Stomach (tissue), 9 donors: ENCODE results near the gene PLP1. TPM values are rescaled to one million over a fixed set of nuclear protein-coding genes. Genes with fewer than 3 reads are reported as not detected.

Experiments
- DNase-seq, 2 donors: peaks; one replicate each; pipeline versions ENCODE4 v3.0.0 to v3.0.0-alpha.2; 2013 to 2019
- H3K27ac ChIP-seq, 5 donors: fragments of 200-600 bp in 4 of 5; sonication (generic) in 4 of 5; one replicate each; pipeline ENCODE4 v1.5.1; 2013 to 2019; ENCODE audit warnings: mild to moderate bottlenecking in 1 of 5, moderate library complexity in 1 of 5
- H3K27me3 ChIP-seq, 3 donors: fragments of 200-600 bp; sonication (generic); one replicate each; pipeline ENCODE4 v1.5.1; 2017 to 2019; ENCODE audit warnings: mixed run types in 1 of 3
- H3K36me3 ChIP-seq, 4 donors: fragments of 200-600 bp; sonication (generic); 1 replicate in 3 of 4; 2 replicates in 1 of 4; pipeline ENCODE4 v1.5.1; 2016 to 2019
- H3K4me1 ChIP-seq, 4 donors: fragments of 200-600 bp; sonication (generic); one replicate each; pipeline ENCODE4 v1.5.1; 2016 to 2019
- H3K4me3 ChIP-seq, 4 donors: fragments of 200-600 bp; sonication (generic) in 3 of 4; one replicate each; pipeline ENCODE4 v1.5.1; 2016 to 2019; ENCODE audit warnings: mild to moderate bottlenecking in 1 of 4
- H3K9me3 ChIP-seq, 4 donors: fragments of 200-600 bp; sonication (generic); one replicate each; pipeline ENCODE4 v1.5.1; 2016 to 2019
- EP300 ChIP-seq: sonication (generic); formaldehyde crosslinking; IDR thresholded peaks from one replicate; pipeline ENCODE4 v1.6.1; 2017; ENCODE audit warnings: antibody characterized with exemption
- POLR2A ChIP-seq, 4 donors: fragments of 450-650 bp; IDR thresholded peaks; one replicate each; pipeline ENCODE4 v1.6.1; 2016; ENCODE audit warnings: antibody characterized with exemption in 4 of 4, control low read depth in 2 of 4, mild to moderate bottlenecking in 1 of 4, moderate library complexity in 1 of 4
- POLR2AphosphoS5 ChIP-seq, 3 donors: sonication (generic); formaldehyde crosslinking; IDR thresholded peaks; one replicate each; pipeline ENCODE4 v1.6.1; 2016; ENCODE audit warnings: antibody characterized with exemption in 3 of 3
- WGBS, 5 donors: extraction: QIAGEN DNeasy Blood & Tissue Kit in 3 of 5; methylation state at CpG; one replicate each; pipeline versions ENCODE4 v1.1.5 to v1.1.7; 2013 to 2018; 5-methylcytosine and 5-hydroxymethylcytosine counted together
- intact Hi-C: fragments of 100-400 bp; cut with DNase I; formaldehyde crosslinking; loops from one replicate; pipeline ENCODE4 v1.15.1; 2023; ENCODE audit warnings: low total_unique reads
- polyA plus RNA-seq, 3 donors: library from polyadenylated mRNA; stranded (reverse); fragments of 200-250 nt; gene quantifications; one replicate each; pipeline ENCODE4 v1.2.3, GENCODE V29; 2013
- total RNA-seq, 5 donors: library from RNA; depleted of rRNA; stranded (reverse); fragments of >200 nt; gene quantifications; one replicate each; pipeline versions ENCODE4 v1.1.0 to v1.2.3, GENCODE V29; 2014 to 2016
- TF ChIP-seq, protein P1 (sequence below), 7 experiments: fragments of 450-650 bp in 4 of 7; fragments of 200-600 bp in 3 of 7; sonication (generic) in 3 of 7; IDR thresholded peaks; one replicate each; pipeline ENCODE4 v1.5.1; 2016 to 2019; ENCODE audit warnings: antibody characterized with exemption in 7 of 7, control low read depth in 2 of 7, mild to moderate bottlenecking in 1 of 7
- donor health status: healthy with polysubstance abuse.
- donor health status: Bipolar disorder and iron deficiency.
- donor health status: healthy.

Gene PLP1
- total and polyA plus RNA-seq, 8 donors: 2.2 to 36.9 (median 6.3) TPM

DNA sequence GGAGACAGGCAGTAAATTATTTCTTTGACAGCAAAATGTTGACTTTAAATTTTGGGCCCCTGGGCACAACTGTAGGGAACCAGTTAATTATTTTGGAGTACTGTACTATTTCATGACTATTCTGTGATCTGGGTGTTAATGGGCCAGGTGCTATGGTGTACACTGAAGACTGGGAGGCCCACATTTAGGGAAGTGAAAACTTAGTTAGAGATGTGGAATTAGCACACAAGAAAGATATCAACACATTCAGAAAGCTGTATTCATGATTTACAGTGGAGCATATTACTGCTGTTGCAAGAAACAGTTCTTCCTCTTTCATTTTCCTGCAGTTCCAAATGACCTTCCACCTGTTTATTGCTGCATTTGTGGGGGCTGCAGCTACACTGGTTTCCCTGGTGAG is 12.4 kb downstream of the PLP1 start:
- H3K27me3 ChIP-seq: peaks cover 0 to 11% (median 0%) of the 10 kb centered on the region in 3 donors
- TF ChIP-seq EP300 (no peak), POLR2AphosphoS5 (IDR thresholded peaks at IDR 0.05) (no peak), POLR2A (IDR thresholded peaks at IDR 0.05) (no peak)
- TF ChIP-seq, protein P1, sequence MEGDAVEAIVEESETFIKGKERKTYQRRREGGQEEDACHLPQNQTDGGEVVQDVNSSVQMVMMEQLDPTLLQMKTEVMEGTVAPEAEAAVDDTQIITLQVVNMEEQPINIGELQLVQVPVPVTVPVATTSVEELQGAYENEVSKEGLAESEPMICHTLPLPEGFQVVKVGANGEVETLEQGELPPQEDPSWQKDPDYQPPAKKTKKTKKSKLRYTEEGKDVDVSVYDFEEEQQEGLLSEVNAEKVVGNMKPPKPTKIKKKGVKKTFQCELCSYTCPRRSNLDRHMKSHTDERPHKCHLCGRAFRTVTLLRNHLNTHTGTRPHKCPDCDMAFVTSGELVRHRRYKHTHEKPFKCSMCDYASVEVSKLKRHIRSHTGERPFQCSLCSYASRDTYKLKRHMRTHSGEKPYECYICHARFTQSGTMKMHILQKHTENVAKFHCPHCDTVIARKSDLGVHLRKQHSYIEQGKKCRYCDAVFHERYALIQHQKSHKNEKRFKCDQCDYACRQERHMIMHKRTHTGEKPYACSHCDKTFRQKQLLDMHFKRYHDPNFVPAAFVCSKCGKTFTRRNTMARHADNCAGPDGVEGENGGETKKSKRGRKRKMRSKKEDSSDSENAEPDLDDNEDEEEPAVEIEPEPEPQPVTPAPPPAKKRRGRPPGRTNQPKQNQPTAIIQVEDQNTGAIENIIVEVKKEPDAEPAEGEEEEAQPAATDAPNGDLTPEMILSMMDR (IDR thresholded peaks at IDR 0.05): no peak

DNA sequence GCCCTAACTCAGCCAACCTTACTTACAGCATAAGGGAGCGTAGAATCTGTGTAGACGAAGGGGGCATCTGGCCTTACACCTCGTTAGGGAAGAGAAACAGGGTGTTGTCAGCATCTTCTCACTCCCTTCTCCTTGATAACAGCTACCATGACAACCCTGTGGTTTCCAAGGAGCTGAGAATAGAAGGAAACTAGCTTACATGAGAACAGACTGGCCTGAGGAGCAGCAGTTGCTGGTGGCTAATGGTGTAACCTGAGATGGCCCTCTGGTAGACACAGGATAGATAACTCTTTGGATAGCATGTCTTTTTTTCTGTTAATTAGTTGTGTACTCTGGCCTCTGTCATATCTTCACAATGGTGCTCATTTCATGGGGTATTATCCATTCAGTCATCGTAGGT is 14.6 kb downstream of the PLP1 start:
- H3K27me3 ChIP-seq: peaks cover 0 to 11% (median 0%) of the 10 kb centered on the region in 3 donors
- no peak for DNase-seq
- H3K36me3 ChIP-seq: no peaks in the 10 kb centered on the region
- WGBS, 5 donors: 69 to 86% (median 76%) methylated on average over 1 to 4 of the region's 4 CpGs
- no peak overlapping the region for H3K4me3 ChIP-seq
- H3K27ac ChIP-seq: no peak overlapping the region
- H3K9me3 ChIP-seq: no peaks in the 10 kb centered on the region
- TF ChIP-seq, protein P1 (IDR thresholded peaks at IDR 0.05): no peak
- TF ChIP-seq EP300 (no peak), POLR2AphosphoS5 (IDR thresholded peaks at IDR 0.05) (no peak), POLR2A (IDR thresholded peaks at IDR 0.05) (no peak)
- H3K4me1 ChIP-seq: no peaks in the 10 kb centered on the region
- intact Hi-C loops: no loop called here

More for the DNA sequence above, 12.4 kb downstream of the PLP1 start:
- Histone ChIP-seq H3K36me3 (no peaks in the 10 kb centered on the region), H3K27ac (no peak overlapping the region), H3K4me1 (no peaks in the 10 kb centered on the region), H3K4me3 (no peak overlapping the region), H3K9me3 (no peaks in the 10 kb centered on the region)
- intact Hi-C loops: no loop called here
- no peak for DNase-seq

DNA sequence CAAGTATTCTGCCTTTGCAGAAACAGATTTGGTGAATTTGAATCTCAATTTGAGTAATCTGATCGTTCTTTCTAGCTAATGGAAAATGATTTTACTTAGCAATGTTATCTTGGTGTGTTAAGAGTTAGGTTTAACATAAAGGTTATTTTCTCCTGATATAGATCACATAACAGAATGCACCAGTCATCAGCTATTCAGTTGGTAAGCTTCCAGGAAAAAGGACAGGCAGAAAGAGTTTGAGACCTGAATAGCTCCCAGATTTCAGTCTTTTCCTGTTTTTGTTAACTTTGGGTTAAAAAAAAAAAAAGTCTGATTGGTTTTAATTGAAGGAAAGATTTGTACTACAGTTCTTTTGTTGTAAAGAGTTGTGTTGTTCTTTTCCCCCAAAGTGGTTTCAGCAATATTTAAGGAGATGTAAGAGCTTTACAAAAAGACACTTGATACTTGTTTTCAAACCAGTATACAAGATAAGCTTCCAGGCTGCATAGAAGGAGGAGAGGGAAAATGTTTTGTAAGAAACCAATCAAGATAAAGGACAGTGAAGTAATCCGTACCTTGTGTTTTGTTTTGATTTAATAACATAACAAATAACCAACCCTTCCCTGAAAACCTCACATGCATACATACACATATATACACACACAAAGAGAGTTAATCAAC is 15.3 kb downstream of the PLP1 start:
- Histone ChIP-seq H3K36me3 (no peaks in the 10 kb centered on the region), H3K4me3 (no peak overlapping the region), H3K9me3 (no peaks in the 10 kb centered on the region), H3K27ac (no peak overlapping the region), H3K27me3 (peaks cover 0 to 11% (median 0%) of the 10 kb centered on the region in 3 donors), H3K4me1 (no peaks in the 10 kb centered on the region)
- DNase-seq: no peak
- intact Hi-C loops: no loop called here
- 64 to 73% (median 70%) methylated on average over 2 of the region's 2 CpGs for WGBS, 5 donors
- TF ChIP-seq, protein P1 (IDR thresholded peaks at IDR 0.05): no peak
- TF ChIP-seq POLR2AphosphoS5 (IDR thresholded peaks at IDR 0.05): no peak
- no peak for TF ChIP-seq EP300
- TF ChIP-seq POLR2A (IDR thresholded peaks at IDR 0.05): no peak

DNA sequence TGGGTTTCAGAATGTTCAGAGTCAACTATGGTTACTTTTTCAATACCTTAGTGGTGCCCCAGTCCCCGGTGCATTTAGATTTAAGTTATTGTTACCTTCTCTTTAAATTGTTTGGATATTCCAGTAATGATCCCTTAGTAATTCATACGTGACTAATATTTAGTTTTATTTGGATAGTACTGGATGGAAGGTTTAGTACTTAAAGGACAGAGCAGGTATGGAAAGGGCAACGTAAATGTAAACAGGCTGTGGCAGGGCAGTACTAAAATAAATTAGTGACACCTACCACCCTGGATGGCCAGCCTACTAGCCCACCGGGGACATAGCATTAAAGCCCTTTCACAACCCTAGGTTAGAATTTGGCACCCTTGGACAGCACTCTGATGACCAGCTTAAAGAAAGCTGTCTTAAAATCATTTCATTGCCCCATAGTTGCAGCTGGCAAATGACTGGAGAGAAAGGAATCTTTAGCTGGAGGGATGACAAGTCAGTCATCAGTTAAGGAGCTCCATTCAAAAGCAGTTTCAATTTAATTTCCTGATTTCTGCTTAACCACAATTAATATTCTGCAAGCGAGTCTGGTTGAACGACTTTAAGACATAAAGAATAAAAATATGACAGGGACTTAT is 16.4 kb downstream of the PLP1 start:
- no peaks in the 10 kb centered on the region for H3K9me3 ChIP-seq
- 68 to 81% (median 70%) methylated on average over 6 of the region's 6 CpGs for WGBS, 5 donors
- H3K4me3 ChIP-seq: no peak overlapping the region
- H3K36me3 ChIP-seq: no peaks in the 10 kb centered on the region
- peaks cover 0 to 11% (median 0%) of the 10 kb centered on the region in 3 donors for H3K27me3 ChIP-seq
- intact Hi-C loops: no loop called here
- TF ChIP-seq POLR2AphosphoS5 (IDR thresholded peaks at IDR 0.05): no peak
- TF ChIP-seq POLR2A (IDR thresholded peaks at IDR 0.05): no peak
- no peak for TF ChIP-seq EP300
- TF ChIP-seq, protein P1 (IDR thresholded peaks at IDR 0.05): no peak
- no peak for DNase-seq
- H3K27ac ChIP-seq: no peak overlapping the region
- H3K4me1 ChIP-seq: no peaks in the 10 kb centered on the region
